Measurements from ENCODE around the gene PCGF3.

PCGF3 gene

DNA sequence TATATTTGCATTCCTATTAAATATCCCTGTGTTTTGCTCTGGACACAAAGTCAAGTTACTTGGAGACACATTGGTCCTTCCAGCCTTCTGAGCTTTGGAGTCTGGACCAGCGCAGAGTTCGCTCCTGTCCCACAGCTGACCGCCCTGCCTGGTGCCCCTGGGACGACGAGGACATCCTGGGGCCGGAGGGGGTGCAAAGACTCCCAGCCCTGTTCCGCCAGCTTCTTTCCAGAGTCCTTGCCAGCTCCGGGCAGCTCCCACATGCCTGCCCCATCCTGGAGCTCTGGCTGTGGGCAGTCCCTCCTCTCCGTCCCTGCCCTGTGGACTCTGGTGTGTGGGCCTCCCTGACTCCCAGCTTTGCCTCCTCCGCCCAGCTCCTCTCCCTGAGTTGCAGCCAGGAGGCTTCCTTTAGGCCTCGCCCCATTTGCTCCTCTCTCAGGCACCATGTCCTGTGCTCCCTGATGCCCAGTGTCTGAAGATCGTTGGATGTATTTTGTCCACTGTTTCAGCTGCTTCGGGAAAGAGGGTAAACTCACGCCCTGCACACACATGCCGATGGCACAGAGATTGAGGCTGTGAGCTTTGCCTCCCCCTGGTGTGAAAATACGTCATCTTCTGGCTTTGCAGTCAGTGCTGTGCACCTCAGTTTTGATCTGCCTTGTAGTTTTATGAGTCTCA lies 4.9 kb upstream of the PCGF3 start:
- no peaks in the 10 kb centered on the region for H3K9me2 ChIP-seq (replicated peaks; ENCODE audit: insufficient read depth, low read length)
- H3K79me2 ChIP-seq (ENCODE audit: insufficient read depth, low read length): peaks cover under 1% of the 10 kb centered on the region
- no peaks in the 10 kb centered on the region for H4K20me1 ChIP-seq (ENCODE audit: low read depth, low read length)
- no peaks in the 10 kb centered on the region for H3K9me3 ChIP-seq (ENCODE audit: insufficient read depth, low read length)
- no peak for TF ChIP-seq EZH2phosphoT487 (conservative IDR thresholded peaks at IDR 0.05; ENCODE audit: low read length)
- TF ChIP-seq, protein P1, sequence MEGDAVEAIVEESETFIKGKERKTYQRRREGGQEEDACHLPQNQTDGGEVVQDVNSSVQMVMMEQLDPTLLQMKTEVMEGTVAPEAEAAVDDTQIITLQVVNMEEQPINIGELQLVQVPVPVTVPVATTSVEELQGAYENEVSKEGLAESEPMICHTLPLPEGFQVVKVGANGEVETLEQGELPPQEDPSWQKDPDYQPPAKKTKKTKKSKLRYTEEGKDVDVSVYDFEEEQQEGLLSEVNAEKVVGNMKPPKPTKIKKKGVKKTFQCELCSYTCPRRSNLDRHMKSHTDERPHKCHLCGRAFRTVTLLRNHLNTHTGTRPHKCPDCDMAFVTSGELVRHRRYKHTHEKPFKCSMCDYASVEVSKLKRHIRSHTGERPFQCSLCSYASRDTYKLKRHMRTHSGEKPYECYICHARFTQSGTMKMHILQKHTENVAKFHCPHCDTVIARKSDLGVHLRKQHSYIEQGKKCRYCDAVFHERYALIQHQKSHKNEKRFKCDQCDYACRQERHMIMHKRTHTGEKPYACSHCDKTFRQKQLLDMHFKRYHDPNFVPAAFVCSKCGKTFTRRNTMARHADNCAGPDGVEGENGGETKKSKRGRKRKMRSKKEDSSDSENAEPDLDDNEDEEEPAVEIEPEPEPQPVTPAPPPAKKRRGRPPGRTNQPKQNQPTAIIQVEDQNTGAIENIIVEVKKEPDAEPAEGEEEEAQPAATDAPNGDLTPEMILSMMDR (IDR thresholded peaks at IDR 0.05; ENCODE audit: insufficient read depth, low read length, poor library complexity, severe bottlenecking): no peak
- H3K4me2 ChIP-seq (ENCODE audit: low read depth, low read length, poor library complexity, severe bottlenecking): no peak overlapping the region
- no peaks in the 10 kb centered on the region for H3K36me3 ChIP-seq (ENCODE audit: low read length)
- no peak overlapping the region for H3K4me3 ChIP-seq (ENCODE audit: insufficient read depth, low read length, poor library complexity, severe bottlenecking)
- no peak overlapping the region for H2AFZ ChIP-seq (ENCODE audit: low read depth, low read length, severe bottlenecking)
- H3K9ac ChIP-seq (ENCODE audit: low read length): no peak overlapping the region
- H3K27ac ChIP-seq (ENCODE audit: low read depth, low read length): peak overlapping the region; percentile 80; the same call in 1 of the 2 replicates
- peaks cover 29% of the 10 kb centered on the region for H3F3A ChIP-seq (ENCODE audit: insufficient read depth)
- no peaks in the 10 kb centered on the region for H3K27me3 ChIP-seq (ENCODE audit: low read length)

GRCh38 chr4:702618-703048 lies 3.0 kb upstream of the PCGF3 start:
- no peaks in the 10 kb centered on the region for H3K36me3 ChIP-seq (ENCODE audit: low read length)
- H3K9me3 ChIP-seq (ENCODE audit: insufficient read depth, low read length): no peaks in the 10 kb centered on the region
- H3K4me2 ChIP-seq (ENCODE audit: low read depth, low read length, poor library complexity, severe bottlenecking): no peak overlapping the region
- no peaks in the 10 kb centered on the region for H3K27me3 ChIP-seq (ENCODE audit: low read length)
- TF ChIP-seq, protein P1 (IDR thresholded peaks at IDR 0.05; ENCODE audit: insufficient read depth, low read length, poor library complexity, severe bottlenecking): no peak
- TF ChIP-seq EZH2phosphoT487 (conservative IDR thresholded peaks at IDR 0.05; ENCODE audit: low read length): no peak
- H3K4me3 ChIP-seq (ENCODE audit: insufficient read depth, low read length, poor library complexity, severe bottlenecking): no peak overlapping the region
- no peaks in the 10 kb centered on the region for H4K20me1 ChIP-seq (ENCODE audit: low read depth, low read length)
- no peak overlapping the region for H3K27ac ChIP-seq (ENCODE audit: low read depth, low read length)
- H3K79me2 ChIP-seq (ENCODE audit: insufficient read depth, low read length): peaks cover 18% of the 10 kb centered on the region
- peaks cover 24% of the 10 kb centered on the region for H3F3A ChIP-seq (ENCODE audit: insufficient read depth)
- H2AFZ ChIP-seq (ENCODE audit: low read depth, low read length, severe bottlenecking): no peak overlapping the region
- H3K9ac ChIP-seq (ENCODE audit: low read length): no peak overlapping the region
- H3K9me2 ChIP-seq (replicated peaks; ENCODE audit: insufficient read depth, low read length): no peaks in the 10 kb centered on the region

DNA sequence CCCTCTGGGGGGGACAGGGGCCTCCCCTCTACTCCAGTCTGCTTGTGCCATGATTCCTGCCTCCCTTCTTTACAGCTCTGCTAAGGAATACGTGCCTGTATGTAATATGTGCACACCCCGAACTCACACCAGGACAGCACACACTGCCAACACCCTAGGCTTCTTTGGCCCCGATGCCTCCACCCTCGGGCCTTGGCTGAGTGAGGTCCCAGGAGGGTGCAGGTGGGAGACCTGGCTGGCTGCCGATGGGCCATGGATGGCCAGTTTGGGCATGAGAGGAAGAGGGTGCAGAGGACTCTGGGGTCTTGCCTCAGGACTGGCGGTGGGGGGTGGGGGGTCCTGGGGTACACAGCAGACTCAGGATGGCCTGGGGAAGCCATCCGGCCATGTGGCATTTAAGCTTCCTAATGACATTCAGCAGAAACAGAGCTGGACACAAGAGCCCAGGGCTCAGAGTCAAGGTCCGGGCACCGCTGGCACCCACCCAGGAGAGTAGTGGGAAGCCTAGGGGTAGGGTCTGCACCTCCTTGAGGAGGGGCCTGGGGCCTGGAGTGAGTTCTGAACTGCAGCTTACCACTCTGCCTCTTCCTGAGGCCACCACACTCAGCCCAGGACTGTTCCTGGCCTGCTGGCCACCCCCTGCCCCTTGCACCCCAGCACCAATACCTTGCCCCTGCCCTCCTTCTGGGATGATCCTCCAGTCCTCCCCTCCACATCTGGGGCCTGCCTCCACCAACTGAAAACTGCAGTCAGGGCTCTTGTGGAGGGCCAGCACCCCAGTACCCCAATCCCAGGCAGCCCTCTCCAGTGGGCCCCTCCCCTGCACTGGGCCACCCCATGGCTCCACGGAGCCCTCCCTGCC lies 2.1 kb upstream of the PCGF3 start:
- H3K9ac ChIP-seq (ENCODE audit: low read length): no peak overlapping the region
- H3K4me3 ChIP-seq (ENCODE audit: insufficient read depth, low read length, poor library complexity, severe bottlenecking): no peak overlapping the region
- no peaks in the 10 kb centered on the region for H3K9me3 ChIP-seq (ENCODE audit: insufficient read depth, low read length)
- no peak for TF ChIP-seq EZH2phosphoT487 (conservative IDR thresholded peaks at IDR 0.05; ENCODE audit: low read length)
- TF ChIP-seq, protein P1 (IDR thresholded peaks at IDR 0.05; ENCODE audit: insufficient read depth, low read length, poor library complexity, severe bottlenecking): no peak
- H3K79me2 ChIP-seq (ENCODE audit: insufficient read depth, low read length): peaks cover 27% of the 10 kb centered on the region
- H2AFZ ChIP-seq (ENCODE audit: low read depth, low read length, severe bottlenecking): no peak overlapping the region
- H3K27ac ChIP-seq (ENCODE audit: low read depth, low read length): no peak overlapping the region
- H4K20me1 ChIP-seq (ENCODE audit: low read depth, low read length): no peaks in the 10 kb centered on the region
- no peaks in the 10 kb centered on the region for H3K36me3 ChIP-seq (ENCODE audit: low read length)
- no peak overlapping the region for H3K4me2 ChIP-seq (ENCODE audit: low read depth, low read length, poor library complexity, severe bottlenecking)
- no peaks in the 10 kb centered on the region for H3K27me3 ChIP-seq (ENCODE audit: low read length)
- no peaks in the 10 kb centered on the region for H3K9me2 ChIP-seq (replicated peaks; ENCODE audit: insufficient read depth, low read length)
- H3F3A ChIP-seq (ENCODE audit: insufficient read depth): peaks cover 21% of the 10 kb centered on the region
